ENCODE data around the gene WDR76.

The WDR76 gene

DNA sequence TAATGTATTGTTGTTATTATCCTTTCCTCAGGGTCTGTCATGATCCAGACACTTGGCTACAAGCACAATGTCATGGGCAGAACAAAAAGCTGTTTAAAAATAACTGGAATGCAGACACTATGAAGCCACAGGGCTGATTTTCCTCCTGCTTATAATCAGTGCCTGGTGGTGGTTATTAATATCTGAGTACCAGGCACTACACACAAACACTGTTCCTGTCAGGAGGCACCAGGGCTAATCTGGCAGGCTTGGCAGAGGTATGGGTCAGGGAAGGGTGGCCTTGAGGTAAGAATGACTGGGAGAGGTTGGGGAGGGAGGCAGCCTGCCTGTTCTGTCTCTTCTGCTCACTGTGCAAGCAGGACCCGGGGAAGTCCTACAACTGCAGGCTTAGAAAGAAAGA lies 67.2 kb downstream of the WDR76 start:
- no peak for TF ChIP-seq CTCF (conservative IDR thresholded peaks at IDR 0.05; ENCODE audit: low read depth, low read length)
- DNase-seq (ENCODE audit: low read depth): peak; percentile 10
- H3K4me3 ChIP-seq (ENCODE audit: low read depth, low read length): no peak overlapping the region

- DNase-seq (ENCODE audit: low read depth): no peak
- no peak for TF ChIP-seq CTCF (conservative IDR thresholded peaks at IDR 0.05; ENCODE audit: low read depth, low read length)
- no peak overlapping the region for H3K4me3 ChIP-seq (ENCODE audit: low read depth, low read length)
Observed at GRCh38 chr15:43895586-43895985, 68.8 kb downstream of the WDR76 start.

GRCh38 chr15:43896543-43896942 lies 69.7 kb downstream of the WDR76 start:
- no peak overlapping the region for H3K4me3 ChIP-seq (ENCODE audit: low read depth, low read length)
- TF ChIP-seq CTCF (conservative IDR thresholded peaks at IDR 0.05; ENCODE audit: low read depth, low read length): no peak
- DNase-seq (ENCODE audit: low read depth): no peak

DNA sequence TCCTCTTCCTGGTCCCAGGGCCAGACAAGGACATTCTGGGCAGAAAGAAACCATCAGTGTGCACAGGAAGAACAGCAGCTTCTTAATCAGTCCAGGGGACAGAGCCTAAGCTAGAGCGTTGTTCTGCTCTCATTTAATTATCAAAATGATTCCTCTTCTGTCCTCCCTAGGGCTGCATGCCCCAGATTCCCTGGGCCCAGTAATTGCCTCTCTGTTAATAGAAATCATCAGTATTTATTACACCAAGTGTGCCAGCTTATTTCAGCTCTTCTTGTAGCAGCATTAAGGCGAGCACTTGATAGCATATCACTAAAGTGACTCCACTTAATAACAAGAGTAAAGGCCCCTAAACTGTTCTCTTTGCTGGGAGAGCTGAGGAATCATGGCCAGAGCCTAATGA lies 72.1 kb downstream of the WDR76 start:
- no peak for TF ChIP-seq CTCF (conservative IDR thresholded peaks at IDR 0.05; ENCODE audit: low read depth, low read length)
- DNase-seq (ENCODE audit: low read depth): no peak

GRCh38 chr15:43899928-43900327 lies 73.1 kb downstream of the WDR76 start:
- no peak overlapping the region for H3K4me3 ChIP-seq (ENCODE audit: low read depth, low read length)
- no peak for TF ChIP-seq CTCF (conservative IDR thresholded peaks at IDR 0.05; ENCODE audit: low read depth, low read length)
- no peak for DNase-seq (ENCODE audit: low read depth)

More for the DNA sequence above, 72.1 kb downstream of the WDR76 start:
- no peak overlapping the region for H3K4me3 ChIP-seq (ENCODE audit: low read depth, low read length)

DNA sequence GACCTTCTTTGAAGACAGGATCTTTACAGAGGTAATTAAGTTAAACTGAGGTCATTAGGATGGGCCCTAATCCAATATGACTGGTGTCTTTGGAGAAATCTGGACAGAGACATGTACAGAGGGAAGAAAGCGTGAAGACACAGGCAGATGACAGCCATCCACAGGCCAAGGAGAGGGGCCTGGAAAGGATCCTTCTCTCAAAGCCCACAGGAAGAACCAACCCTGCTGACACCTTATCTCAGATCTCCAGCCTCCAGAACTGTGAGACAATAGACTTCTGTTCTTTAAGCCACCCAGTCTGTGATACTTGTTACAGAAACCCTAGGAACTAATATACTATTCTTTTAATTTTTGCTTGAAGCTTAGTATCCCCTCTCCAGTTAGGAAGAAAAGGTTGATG lies 74.2 kb downstream of the WDR76 start:
- no peak for TF ChIP-seq CTCF (conservative IDR thresholded peaks at IDR 0.05; ENCODE audit: low read depth, low read length)
- DNase-seq (ENCODE audit: low read depth): no peak
- no peak overlapping the region for H3K4me3 ChIP-seq (ENCODE audit: low read depth, low read length)

DNA sequence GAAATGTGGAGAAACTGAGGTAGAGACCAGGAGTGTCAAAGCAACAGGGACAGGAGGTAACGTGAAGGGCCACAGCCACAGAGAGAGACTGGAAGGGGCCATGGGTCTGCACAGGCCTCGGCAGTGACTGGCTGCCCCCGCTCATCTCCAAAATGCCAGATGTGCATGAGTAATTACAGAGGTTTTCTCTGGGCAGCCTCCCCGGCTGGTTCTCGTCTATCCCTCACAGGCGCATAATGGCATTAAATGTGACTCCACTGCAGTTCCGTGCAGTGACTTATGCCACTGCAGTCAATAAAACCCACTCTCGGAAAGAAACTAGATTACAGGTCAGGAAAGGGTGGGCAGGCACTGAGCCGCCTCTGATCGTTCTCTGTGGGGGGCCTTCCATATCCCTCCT lies 74.7 kb downstream of the WDR76 start:
- no peak overlapping the region for H3K4me3 ChIP-seq (ENCODE audit: low read depth, low read length)
- DNase-seq (ENCODE audit: low read depth): no peak
- no peak for TF ChIP-seq CTCF (conservative IDR thresholded peaks at IDR 0.05; ENCODE audit: low read depth, low read length)

Data from choroid plexus epithelial cell (primary cell).